Measurements from ENCODE around the gene TMEM232. TPM values are rescaled to one million over a fixed set of nuclear protein-coding genes. Genes with fewer than 3 reads are reported as not detected.

Gene TMEM232
- total RNA-seq, 2 experiments from 2014 or later, result 0.98 to 1.1 TPM

DNA sequence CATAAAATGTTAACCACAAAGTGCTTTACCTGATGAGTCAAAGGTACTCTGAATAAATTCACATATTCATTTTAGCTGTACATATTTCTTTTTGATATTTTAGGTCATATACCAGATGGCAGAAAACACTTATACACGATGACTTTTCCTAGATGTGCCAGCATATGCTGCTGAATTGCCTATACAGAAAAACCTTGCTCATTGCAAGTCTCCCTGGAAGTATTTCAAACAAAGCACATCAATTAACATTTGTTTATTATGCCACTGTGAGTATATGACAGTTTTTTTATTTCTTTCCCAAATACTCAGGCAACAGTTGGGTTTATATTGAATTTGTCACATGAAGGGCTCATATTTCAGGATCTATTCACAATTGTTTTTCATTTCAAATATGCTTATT lies 180.8 kb downstream of the TMEM232 start:
- Mint-ChIP-seq H3K36me3 (ENCODE audit: low read depth) (no peaks in the 10 kb centered on the region), H3K4me1 (ENCODE audit: low read depth) (no peaks in the 10 kb centered on the region), H3K9me3 (no peaks in the 10 kb centered on the region), H3K27ac (no peak overlapping the region), H3K4me3 (no peak overlapping the region), H3K27me3 (peaks cover 10% of the 10 kb centered on the region)
- H3K4me3 ChIP-seq (ENCODE audit: low read length), result no peak overlapping the region
- DNase-seq, result no peak
- CTCF ChIA-PET, result no interaction called here
- intact Hi-C loops (cut with DNase I, micrococcal nuclease), result no loop called here
- H3K36me3 ChIP-seq (ENCODE audit: insufficient read depth, low read length), result no peaks in the 10 kb centered on the region
- no peaks in the 10 kb centered on the region for H3K9me3 ChIP-seq (ENCODE audit: control insufficient read depth in 1 of 2, insufficient read depth in 1 of 2, low read length in 2 of 2)
- TF ChIP-seq, protein P1, sequence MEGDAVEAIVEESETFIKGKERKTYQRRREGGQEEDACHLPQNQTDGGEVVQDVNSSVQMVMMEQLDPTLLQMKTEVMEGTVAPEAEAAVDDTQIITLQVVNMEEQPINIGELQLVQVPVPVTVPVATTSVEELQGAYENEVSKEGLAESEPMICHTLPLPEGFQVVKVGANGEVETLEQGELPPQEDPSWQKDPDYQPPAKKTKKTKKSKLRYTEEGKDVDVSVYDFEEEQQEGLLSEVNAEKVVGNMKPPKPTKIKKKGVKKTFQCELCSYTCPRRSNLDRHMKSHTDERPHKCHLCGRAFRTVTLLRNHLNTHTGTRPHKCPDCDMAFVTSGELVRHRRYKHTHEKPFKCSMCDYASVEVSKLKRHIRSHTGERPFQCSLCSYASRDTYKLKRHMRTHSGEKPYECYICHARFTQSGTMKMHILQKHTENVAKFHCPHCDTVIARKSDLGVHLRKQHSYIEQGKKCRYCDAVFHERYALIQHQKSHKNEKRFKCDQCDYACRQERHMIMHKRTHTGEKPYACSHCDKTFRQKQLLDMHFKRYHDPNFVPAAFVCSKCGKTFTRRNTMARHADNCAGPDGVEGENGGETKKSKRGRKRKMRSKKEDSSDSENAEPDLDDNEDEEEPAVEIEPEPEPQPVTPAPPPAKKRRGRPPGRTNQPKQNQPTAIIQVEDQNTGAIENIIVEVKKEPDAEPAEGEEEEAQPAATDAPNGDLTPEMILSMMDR (IDR thresholded peaks at IDR 0.05), result no peak
- no peaks in the 10 kb centered on the region for H3K4me1 ChIP-seq (ENCODE audit: insufficient read depth, low read length)
- POLR2A ChIA-PET, result no interaction called here
- H3K27me3 ChIP-seq (ENCODE audit: control insufficient read depth in 1 of 2, insufficient read depth in 2 of 2, low read length in 2 of 2), result no peaks in the 10 kb centered on the region
- no peak overlapping the region for H3K27ac ChIP-seq (ENCODE audit: low read depth in 1 of 2, low read length in 2 of 2)
- no peak for ATAC-seq (ENCODE audit: poor library complexity)

DNA sequence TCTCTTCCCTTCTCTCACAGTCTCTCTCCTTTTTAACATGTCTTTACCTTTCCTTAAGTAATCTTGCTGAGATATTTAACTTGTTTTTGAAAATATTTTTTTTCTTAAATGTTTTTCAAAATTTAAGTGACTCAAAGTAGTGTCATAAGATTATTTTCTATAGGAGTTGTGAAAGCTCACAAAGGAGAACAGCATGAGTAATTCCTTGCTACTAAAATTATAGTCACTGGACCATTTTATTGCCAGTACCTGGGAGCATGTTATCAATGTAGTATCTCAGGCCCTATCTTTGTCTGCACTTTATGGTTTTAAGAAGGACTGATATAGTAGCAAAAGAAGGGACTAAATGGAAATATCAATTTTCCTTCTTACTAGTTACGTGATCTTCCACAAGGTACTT lies 181.9 kb downstream of the TMEM232 start:
- TF ChIP-seq, protein P1 (IDR thresholded peaks at IDR 0.05), result no peak
- Histone ChIP-seq H3K27me3 (ENCODE audit: control insufficient read depth in 1 of 2, insufficient read depth in 2 of 2, low read length in 2 of 2) (no peaks in the 10 kb centered on the region), H3K9me3 (ENCODE audit: control insufficient read depth in 1 of 2, insufficient read depth in 1 of 2, low read length in 2 of 2) (no peaks in the 10 kb centered on the region), H3K27ac (ENCODE audit: low read depth in 1 of 2, low read length in 2 of 2) (no peak overlapping the region), H3K4me1 (ENCODE audit: insufficient read depth, low read length) (no peaks in the 10 kb centered on the region), H3K4me3 (ENCODE audit: low read length) (no peak overlapping the region), H3K36me3 (ENCODE audit: insufficient read depth, low read length) (no peaks in the 10 kb centered on the region)
- peaks cover 10% of the 10 kb centered on the region for H3K27me3 Mint-ChIP-seq
- no peaks in the 10 kb centered on the region for H3K36me3 Mint-ChIP-seq (ENCODE audit: low read depth)
- H3K4me1 Mint-ChIP-seq (ENCODE audit: low read depth), result no peaks in the 10 kb centered on the region
- ChIA-PET CTCF (no interaction called here), POLR2A (no interaction called here)
- DNase-seq (no peak), ATAC-seq (ENCODE audit: poor library complexity) (no peak)
- no peak overlapping the region for H3K4me3 Mint-ChIP-seq
- no peaks in the 10 kb centered on the region for H3K9me3 Mint-ChIP-seq
- no peak overlapping the region for H3K27ac Mint-ChIP-seq
- intact Hi-C loops (cut with DNase I, micrococcal nuclease), result no loop called here

DNA sequence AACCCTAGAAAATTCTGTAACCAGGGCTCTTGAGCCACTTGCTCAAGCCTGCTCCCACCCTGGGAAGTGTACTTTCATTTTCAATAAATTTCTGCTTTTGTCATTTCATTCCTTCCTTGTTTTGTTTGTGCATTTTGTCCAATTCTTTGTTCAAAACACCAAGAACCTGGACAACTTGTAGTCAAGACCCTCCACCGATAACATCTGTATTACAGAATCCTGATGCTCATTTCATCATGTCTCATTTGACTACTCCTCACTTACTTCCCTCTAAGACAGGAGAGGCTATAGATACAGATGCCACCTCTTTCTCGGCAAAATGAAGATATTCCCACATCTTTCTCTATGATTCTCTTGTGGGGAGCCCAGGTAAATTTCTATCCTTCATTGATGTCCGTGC lies 183.5 kb downstream of the TMEM232 start:
- Histone ChIP-seq H3K4me3 (ENCODE audit: low read length) (no peak overlapping the region), H3K9me3 (ENCODE audit: control insufficient read depth in 1 of 2, insufficient read depth in 1 of 2, low read length in 2 of 2) (no peaks in the 10 kb centered on the region), H3K27me3 (ENCODE audit: control insufficient read depth in 1 of 2, insufficient read depth in 2 of 2, low read length in 2 of 2) (no peaks in the 10 kb centered on the region), H3K4me1 (ENCODE audit: insufficient read depth, low read length) (no peaks in the 10 kb centered on the region), H3K36me3 (ENCODE audit: insufficient read depth, low read length) (no peaks in the 10 kb centered on the region), H3K27ac (ENCODE audit: low read depth in 1 of 2, low read length in 2 of 2) (no peak overlapping the region)
- H3K36me3 Mint-ChIP-seq (ENCODE audit: low read depth), result no peaks in the 10 kb centered on the region
- no peaks in the 10 kb centered on the region for H3K4me1 Mint-ChIP-seq (ENCODE audit: low read depth)
- intact Hi-C loops (cut with DNase I, micrococcal nuclease), result no loop called here
- peaks cover 10% of the 10 kb centered on the region for H3K27me3 Mint-ChIP-seq
- DNase-seq (no peak), ATAC-seq (ENCODE audit: poor library complexity) (no peak)
- TF ChIP-seq, protein P1 (IDR thresholded peaks at IDR 0.05), result no peak
- no peak overlapping the region for H3K4me3 Mint-ChIP-seq
- ChIA-PET POLR2A (no interaction called here), CTCF (no interaction called here)
- no peak overlapping the region for H3K27ac Mint-ChIP-seq
- H3K9me3 Mint-ChIP-seq, result no peaks in the 10 kb centered on the region

Data from CD4-positive, alpha-beta T cell (primary cell).